Colon (tissue), 2 donors: ENCODE measurements around the gene SLC4A1AP.

ENCODE experiments used
- FAIRE-seq: peaks from 2 replicates; lab custom pipeline; 2012; peaks lifted over from hg19 to GRCh38; lab: Jason Lieb, UNC
- donor health status: control.
- donor health status: control.

Gene SLC4A1AP

GRCh38 chr2:27741673-27742072 lies 78.0 kb downstream of the SLC4A1AP start:
- FAIRE-seq = no peak

GRCh38 chr2:27742571-27742970 lies 78.9 kb downstream of the SLC4A1AP start:
- no peak for FAIRE-seq
